GM18505 (cell line): ENCODE results near the gene CTTNBP2.

ENCODE experiments used
- ATAC-seq: cut with Tn5 transposase; IDR thresholded peaks from one replicate; pipeline ENCODE4 v1.9.1; 2021; ENCODE audit not compliant: unreplicated experiment
- POLR2A ChIP-seq: IDR thresholded peaks from 4 replicates; pipeline ENCODE4 v1.6.1; 2011; ENCODE audit warnings: borderline replicate concordance; ENCODE audit not compliant: insufficient read depth, insufficient read length; ENCODE audit errors: extremely low read depth

The CTTNBP2 gene

GRCh38 chr7:117819558-117819957 lies 53.7 kb downstream of the CTTNBP2 start:
- no peak for ATAC-seq
- no peak for TF ChIP-seq POLR2A

- ATAC-seq = no peak
Measured at GRCh38 chr7:117818232-117818631, 55.0 kb downstream of the CTTNBP2 start.

GRCh38 chr7:117816727-117817126 lies 56.5 kb downstream of the CTTNBP2 start:
- no peak for TF ChIP-seq POLR2A
- no peak for ATAC-seq

More at GRCh38 chr7:117818232-117818631, 55.0 kb downstream of the CTTNBP2 start:
- no peak for TF ChIP-seq POLR2A

- TF ChIP-seq POLR2A = no peak
- no peak for ATAC-seq
Measured at GRCh38 chr7:117811696-117812095, 61.5 kb downstream of the CTTNBP2 start.

- ATAC-seq = no peak
- TF ChIP-seq POLR2A = no peak
Measured at GRCh38 chr7:117810642-117811512, 62.4 kb downstream of the CTTNBP2 start.

GRCh38 chr7:117809958-117810357 lies 63.3 kb downstream of the CTTNBP2 start:
- ATAC-seq = no peak
- TF ChIP-seq POLR2A = no peak

GRCh38 chr7:117808910-117809705 lies 64.1 kb downstream of the CTTNBP2 start:
- no peak for TF ChIP-seq POLR2A
- ATAC-seq = no peak

GRCh38 chr7:117808341-117808757 lies 64.9 kb downstream of the CTTNBP2 start:
- ATAC-seq = no peak
- no peak for TF ChIP-seq POLR2A

- TF ChIP-seq POLR2A = no peak
- no peak for ATAC-seq
Measured at GRCh38 chr7:117807676-117808075, 65.6 kb downstream of the CTTNBP2 start.

- no peak for TF ChIP-seq POLR2A
- no peak for ATAC-seq
Measured at GRCh38 chr7:117806011-117806410, 67.2 kb downstream of the CTTNBP2 start.

- no peak for ATAC-seq
Measured at GRCh38 chr7:117805241-117805640, 68.0 kb downstream of the CTTNBP2 start.

GRCh38 chr7:117803476-117803875 lies 69.8 kb downstream of the CTTNBP2 start:
- ATAC-seq = no peak
- TF ChIP-seq POLR2A = no peak

More at GRCh38 chr7:117805241-117805640, 68.0 kb downstream of the CTTNBP2 start:
- TF ChIP-seq POLR2A = no peak

- TF ChIP-seq POLR2A = no peak
- ATAC-seq = no peak
Measured at GRCh38 chr7:117802660-117803059, 70.6 kb downstream of the CTTNBP2 start.

- no peak for ATAC-seq
- no peak for TF ChIP-seq POLR2A
Measured at GRCh38 chr7:117800841-117801240, 72.4 kb downstream of the CTTNBP2 start.

- no peak for ATAC-seq
- TF ChIP-seq POLR2A = no peak
Measured at GRCh38 chr7:117800406-117800805, 72.8 kb downstream of the CTTNBP2 start.

GRCh38 chr7:117796889-117797288 lies 76.4 kb downstream of the CTTNBP2 start:
- no peak for TF ChIP-seq POLR2A
- no peak for ATAC-seq
